WI38 (cell line): Measurements from ENCODE around the gene RASGRF2.

Source experiments
- H3K4me3 ChIP-seq: 2 replicates; pipeline ENCODE4 v1.5.1; 2011; ENCODE audit warnings: low read depth, mild to moderate bottlenecking, control low read depth, low read length
- TF ChIP-seq, protein P1 (sequence below): IDR thresholded peaks from 2 replicates; pipeline ENCODE4 v1.5.1; 2012; ENCODE audit warnings: low read depth, mild to moderate bottlenecking, control low read depth, low read length

RASGRF2 gene

DNA sequence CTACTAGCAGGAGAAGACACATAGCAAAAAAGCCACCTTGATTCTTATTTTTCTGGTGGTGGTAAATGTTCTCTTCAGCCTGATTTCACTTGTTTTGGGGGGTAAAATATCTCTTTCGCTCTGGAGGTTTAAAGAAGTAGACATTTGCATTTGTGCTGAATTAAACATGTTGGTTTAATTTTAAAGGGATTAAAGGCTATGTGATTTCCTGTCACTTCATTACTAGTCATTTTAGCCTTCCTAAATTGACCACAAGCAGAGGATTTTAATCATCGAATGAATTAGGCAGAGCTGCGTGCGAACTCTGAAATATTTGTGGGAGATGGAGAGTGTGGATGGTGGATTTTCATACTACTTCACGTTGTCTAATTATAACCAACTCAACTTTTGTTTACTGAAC lies 4.8 kb downstream of the RASGRF2 start:
- H3K4me3 ChIP-seq = peak overlapping the region; percentile 81
- TF ChIP-seq, protein P1, sequence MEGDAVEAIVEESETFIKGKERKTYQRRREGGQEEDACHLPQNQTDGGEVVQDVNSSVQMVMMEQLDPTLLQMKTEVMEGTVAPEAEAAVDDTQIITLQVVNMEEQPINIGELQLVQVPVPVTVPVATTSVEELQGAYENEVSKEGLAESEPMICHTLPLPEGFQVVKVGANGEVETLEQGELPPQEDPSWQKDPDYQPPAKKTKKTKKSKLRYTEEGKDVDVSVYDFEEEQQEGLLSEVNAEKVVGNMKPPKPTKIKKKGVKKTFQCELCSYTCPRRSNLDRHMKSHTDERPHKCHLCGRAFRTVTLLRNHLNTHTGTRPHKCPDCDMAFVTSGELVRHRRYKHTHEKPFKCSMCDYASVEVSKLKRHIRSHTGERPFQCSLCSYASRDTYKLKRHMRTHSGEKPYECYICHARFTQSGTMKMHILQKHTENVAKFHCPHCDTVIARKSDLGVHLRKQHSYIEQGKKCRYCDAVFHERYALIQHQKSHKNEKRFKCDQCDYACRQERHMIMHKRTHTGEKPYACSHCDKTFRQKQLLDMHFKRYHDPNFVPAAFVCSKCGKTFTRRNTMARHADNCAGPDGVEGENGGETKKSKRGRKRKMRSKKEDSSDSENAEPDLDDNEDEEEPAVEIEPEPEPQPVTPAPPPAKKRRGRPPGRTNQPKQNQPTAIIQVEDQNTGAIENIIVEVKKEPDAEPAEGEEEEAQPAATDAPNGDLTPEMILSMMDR = no peak

DNA sequence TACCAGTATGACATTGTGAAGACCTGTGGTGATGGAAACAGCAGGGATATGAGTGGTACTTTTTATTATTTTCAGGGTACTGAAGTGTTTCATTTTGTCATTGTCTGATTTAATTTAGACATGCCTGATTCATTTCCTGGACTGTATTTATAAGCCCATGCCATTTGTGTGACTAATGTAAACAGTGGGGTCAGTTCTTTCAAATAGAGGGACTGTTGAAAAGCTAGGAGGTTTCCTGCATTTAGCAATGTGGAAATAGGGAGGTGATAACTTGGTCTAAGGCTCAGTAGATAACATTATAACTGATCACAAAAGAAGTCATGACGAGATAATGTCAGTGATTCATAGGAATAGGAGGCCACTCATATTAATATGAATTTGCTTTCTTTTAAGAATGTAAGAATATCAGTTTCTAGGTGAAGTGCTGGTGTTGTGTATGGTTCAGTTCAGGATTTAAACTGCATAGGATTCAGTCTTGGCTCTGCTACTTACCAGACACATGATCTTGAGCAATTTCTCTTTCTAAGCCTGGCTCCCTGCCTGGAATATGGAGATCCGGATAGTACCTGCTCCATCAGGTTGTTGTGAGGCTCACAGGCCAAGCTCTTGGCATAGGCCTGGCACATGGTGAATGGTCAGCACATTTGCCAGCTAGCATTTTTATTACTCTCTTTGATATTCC lies 7.5 kb downstream of the RASGRF2 start:
- peak overlapping the region; percentile 36 for H3K4me3 ChIP-seq
- TF ChIP-seq, protein P1 = no peak

DNA sequence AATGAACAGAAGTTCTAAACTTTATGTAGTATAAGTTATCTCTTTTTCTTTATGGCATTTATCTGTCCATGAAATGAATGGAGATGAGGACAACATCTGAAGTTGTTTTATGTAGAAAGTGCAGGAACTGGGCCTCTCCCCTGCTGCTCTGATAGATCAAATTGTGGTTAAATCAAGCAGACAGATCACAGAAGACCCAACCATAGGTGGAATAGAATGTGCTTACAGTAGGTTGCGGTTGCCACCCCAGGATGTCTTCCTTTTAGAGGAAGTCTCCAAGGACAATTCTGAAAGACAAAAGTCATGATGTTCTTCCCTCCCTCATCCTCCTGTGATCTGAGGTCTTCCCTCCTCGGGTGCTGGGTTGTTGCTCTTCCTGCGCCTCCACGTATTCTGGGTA lies 12.9 kb downstream of the RASGRF2 start:
- TF ChIP-seq, protein P1 = no peak
- H3K4me3 ChIP-seq = no peak overlapping the region

DNA sequence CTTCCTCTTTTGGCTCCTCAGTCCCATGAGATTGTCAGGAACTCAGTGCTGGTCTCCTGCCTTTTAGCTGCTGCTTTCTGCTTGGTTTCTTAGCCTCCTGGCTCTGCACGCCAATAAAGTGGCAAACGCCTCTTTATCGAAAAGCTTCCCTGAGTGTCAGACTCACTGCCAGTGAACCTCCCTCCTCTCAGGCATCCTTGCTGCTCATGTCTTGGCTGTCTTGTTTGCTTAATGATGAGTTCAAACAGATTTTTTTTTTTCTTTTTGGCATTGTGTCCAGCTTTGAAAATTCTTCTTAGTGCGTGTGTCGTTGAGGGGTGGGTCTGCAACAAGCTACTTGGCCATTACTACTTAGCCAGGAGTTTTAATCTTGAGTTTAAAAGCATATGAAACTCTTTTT lies 14.9 kb downstream of the RASGRF2 start:
- TF ChIP-seq, protein P1 = no peak
- 0 out of 2 replicates have a peak overlapping the region, but pooled peaks have one; percentile 5 for H3K4me3 ChIP-seq

DNA sequence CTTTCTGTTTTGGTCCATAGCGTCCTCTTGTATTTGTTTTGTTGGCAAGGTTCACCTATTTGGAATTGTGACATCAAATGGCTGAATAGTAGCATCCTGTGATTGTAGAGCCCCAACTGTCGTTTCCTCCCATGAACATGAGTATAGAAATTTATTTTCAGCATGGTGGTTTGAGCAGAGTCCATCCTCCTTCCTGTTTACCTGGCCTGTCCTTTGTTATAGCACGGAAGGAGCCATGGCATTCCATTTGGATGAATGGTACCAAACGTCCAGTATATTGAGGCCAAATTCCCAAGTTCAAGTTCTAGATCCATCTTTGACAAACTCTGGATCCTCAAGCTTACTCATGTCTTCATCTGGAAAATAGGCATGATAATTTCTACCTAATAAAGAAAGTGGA lies 16.8 kb downstream of the RASGRF2 start:
- H3K4me3 ChIP-seq = no peak overlapping the region
- TF ChIP-seq, protein P1 = no peak

DNA sequence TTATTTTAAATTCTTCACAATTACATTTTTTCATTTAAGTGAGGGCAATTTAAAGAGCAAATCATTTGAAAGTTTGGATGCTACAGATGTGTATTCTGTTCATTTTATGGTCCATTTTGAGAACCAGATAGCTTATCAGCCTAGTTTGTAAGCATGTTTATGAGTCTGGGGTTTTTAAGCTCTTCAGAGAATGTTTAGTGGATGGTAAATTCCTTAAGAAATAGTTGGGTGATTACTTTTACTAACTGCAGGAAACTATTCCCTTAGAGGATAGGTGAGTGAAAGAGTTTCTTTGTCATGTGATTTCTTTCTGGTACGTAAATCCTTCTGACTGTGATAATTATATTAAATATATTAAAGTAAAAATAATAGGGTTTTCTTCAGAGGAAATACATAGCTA lies 17.6 kb downstream of the RASGRF2 start:
- TF ChIP-seq, protein P1 = no peak

DNA sequence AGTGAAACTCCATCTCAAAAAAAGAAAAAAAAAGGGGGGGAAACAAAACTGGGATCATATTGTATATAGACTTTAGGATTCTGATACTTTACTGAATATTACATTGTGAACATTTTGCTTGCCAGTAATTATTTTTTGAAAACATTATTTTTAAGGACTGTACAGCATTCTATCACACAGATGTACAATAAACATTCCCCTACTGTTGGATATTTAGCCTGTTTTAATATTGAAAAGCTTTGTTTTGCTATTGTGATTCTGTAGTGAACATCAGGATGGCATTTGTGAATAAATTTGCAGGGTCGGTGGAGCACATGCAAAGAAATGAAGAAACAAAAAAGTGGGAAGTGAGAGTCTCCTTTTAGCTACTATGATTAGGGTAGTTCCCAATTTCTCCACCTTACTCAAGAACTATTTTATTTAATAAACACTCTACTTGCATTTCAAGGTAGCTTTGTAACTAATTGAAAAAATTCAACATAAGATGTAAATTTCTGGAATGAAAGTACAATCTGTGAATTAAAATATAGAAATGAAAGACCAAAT lies 18.7 kb downstream of the RASGRF2 start:
- no peak overlapping the region for H3K4me3 ChIP-seq
- TF ChIP-seq, protein P1 = no peak

More for the DNA sequence above, 17.6 kb downstream of the RASGRF2 start:
- no peak overlapping the region for H3K4me3 ChIP-seq
